Activated CD4-positive, alpha-beta memory T cell treated with anti-CD3 and anti-CD28 coated beads, Interleukin-2, amount 10 ng/mL, durations not matched to agents 7 days and 5 days (primary cell): ENCODE data around the gene DEPDC5. TPM values are rescaled to one million over a fixed set of nuclear protein-coding genes. Genes with fewer than 3 reads are reported as not detected.
A peak's percentile ranks its signal among the peaks of the same experiment; 100 is the strongest.

Experiments used
- CTCF ChIA-PET: fragments of 350-600 bp; sonication (Branson Sonifier 250); formaldehyde crosslinking; loops from one replicate; lab custom pipeline; 2021; ENCODE audit warnings: antibody characterized with exemption, inconsistent platforms; lab: Charles Lee
- POLR2A ChIA-PET: fragments of 350-600 bp; sonication (Branson Sonifier 250); formaldehyde crosslinking; loops from one replicate; lab custom pipeline; 2021; ENCODE audit warnings: antibody characterized with exemption; lab: Charles Lee
- DNase-seq: peaks from one replicate; pipeline ENCODE4 v3.0.0-alpha.2; 2020
- H3K27ac Mint-ChIP-seq: one replicate; pipeline ENCODE4 v1.8.0; 2021; ENCODE audit warnings: mild to moderate bottlenecking, mixed read lengths
- H3K27me3 Mint-ChIP-seq: one replicate; pipeline ENCODE4 v1.8.0; 2021; ENCODE audit warnings: mixed read lengths
- H3K36me3 Mint-ChIP-seq: one replicate; pipeline ENCODE4 v1.8.0; 2021; ENCODE audit warnings: low read depth, mixed read lengths
- H3K4me1 Mint-ChIP-seq: one replicate; pipeline ENCODE4 v1.8.0; 2021; ENCODE audit warnings: mixed read lengths
- H3K4me3 Mint-ChIP-seq: one replicate; pipeline ENCODE4 v1.8.0; 2021; ENCODE audit warnings: mild to moderate bottlenecking, mixed read lengths
- H3K9me3 Mint-ChIP-seq: one replicate; pipeline ENCODE4 v1.8.0; 2021; ENCODE audit warnings: mixed read lengths
- total RNA-seq, 2 experiments: library from RNA; stranded (reverse); gene quantifications; one replicate each; pipeline ENCODE4 v1.2.3, GENCODE V29; 2021

DEPDC5 gene
- total RNA-seq, 2 experiments from 2014 or later: 32.8 to 33.7 TPM

GRCh38 chr22:31956360-31956759, 202.5 kb downstream of the DEPDC5 start:
- ChIA-PET CTCF (interaction anchor here (1.1 to 4.0 kb wide), 3 partner anchors 11 to 18 kb away, joined by 3 to 24 read pairs (median 3); no protein-coding TSS in a partner anchor), POLR2A (interaction anchor here (2.3 to 5.1 kb wide), 2 partner anchors 10 to 294 kb away, joined by 6 to 26 read pairs; partner anchors contain the start of genes PISD and YWHAH)
- Mint-ChIP-seq H3K9me3 (no peaks in the 10 kb centered on the region), H3K4me3 (no peak overlapping the region), H3K36me3 (peaks cover 68% of the 10 kb centered on the region), H3K27ac (peak overlapping the region; percentile 58), H3K27me3 (no peaks in the 10 kb centered on the region), H3K4me1 (peaks cover 69% of the 10 kb centered on the region)
- no peak for DNase-seq

Other genes starting within 250 kb of the DEPDC5 start
- gene PISD, start 91.8 kb upstream of the DEPDC5 start, total RNA-seq: 10 to 100 TPM; 19.2 to 19.6 TPM
- 10 to 100 TPM; 56.3 to 61.3 TPM for gene PRR14L, start 3.9 kb upstream of the DEPDC5 start, total RNA-seq
- 100 to 1,000 TPM; 203 to 211 TPM for gene YWHAH, start 190.5 kb downstream of the DEPDC5 start, total RNA-seq